Measurements from ENCODE around the gene OXLD1.

DNA sequence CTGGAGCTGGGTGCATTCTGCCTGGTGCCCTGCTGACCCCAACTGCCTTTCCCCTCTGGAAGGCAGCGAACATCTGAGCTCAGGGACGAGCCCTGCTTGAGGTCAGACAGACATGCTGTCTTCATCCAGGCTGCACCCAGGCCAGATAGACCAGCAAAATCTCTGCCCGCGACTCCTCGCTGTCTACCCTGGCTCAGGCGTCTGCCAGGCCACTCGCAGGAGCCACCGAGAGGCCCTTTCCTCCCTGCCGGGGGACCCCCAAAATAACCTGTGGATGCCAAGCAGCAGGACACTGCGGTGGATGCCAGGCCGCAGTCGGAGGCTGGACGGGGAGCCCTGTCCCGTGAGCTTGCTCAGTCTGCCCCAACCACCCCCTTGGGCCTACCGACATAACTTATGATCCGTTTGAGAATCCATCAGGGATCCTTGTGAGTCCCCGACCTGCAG lies 42.4 kb upstream of the OXLD1 start:
- TF ChIP-seq, protein P1, sequence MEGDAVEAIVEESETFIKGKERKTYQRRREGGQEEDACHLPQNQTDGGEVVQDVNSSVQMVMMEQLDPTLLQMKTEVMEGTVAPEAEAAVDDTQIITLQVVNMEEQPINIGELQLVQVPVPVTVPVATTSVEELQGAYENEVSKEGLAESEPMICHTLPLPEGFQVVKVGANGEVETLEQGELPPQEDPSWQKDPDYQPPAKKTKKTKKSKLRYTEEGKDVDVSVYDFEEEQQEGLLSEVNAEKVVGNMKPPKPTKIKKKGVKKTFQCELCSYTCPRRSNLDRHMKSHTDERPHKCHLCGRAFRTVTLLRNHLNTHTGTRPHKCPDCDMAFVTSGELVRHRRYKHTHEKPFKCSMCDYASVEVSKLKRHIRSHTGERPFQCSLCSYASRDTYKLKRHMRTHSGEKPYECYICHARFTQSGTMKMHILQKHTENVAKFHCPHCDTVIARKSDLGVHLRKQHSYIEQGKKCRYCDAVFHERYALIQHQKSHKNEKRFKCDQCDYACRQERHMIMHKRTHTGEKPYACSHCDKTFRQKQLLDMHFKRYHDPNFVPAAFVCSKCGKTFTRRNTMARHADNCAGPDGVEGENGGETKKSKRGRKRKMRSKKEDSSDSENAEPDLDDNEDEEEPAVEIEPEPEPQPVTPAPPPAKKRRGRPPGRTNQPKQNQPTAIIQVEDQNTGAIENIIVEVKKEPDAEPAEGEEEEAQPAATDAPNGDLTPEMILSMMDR (IDR thresholded peaks at IDR 0.05): no peak
- no peak for TF ChIP-seq POLR2A (IDR thresholded peaks at IDR 0.05)

Data from lower leg skin (tissue), 3 donors.